Kidney epithelial cell (primary cell): ENCODE results near the gene HDAC10. TPM values are rescaled to one million over a fixed set of nuclear protein-coding genes. Genes with fewer than 3 reads are reported as not detected.

Experiments used
- DNase-seq: peaks from one replicate; pipeline ENCODE4 v3.0.0-alpha.2; 2010; ENCODE audit warnings: low read depth
- H3K27me3 ChIP-seq: 2 replicates; pipeline ENCODE4 v1.6.0; 2011; ENCODE audit warnings: low read length; ENCODE audit not compliant: control insufficient read depth, insufficient read depth
- H3K36me3 ChIP-seq: 2 replicates; pipeline ENCODE4 v1.5.1; 2011; ENCODE audit warnings: low read length; ENCODE audit not compliant: control insufficient read depth, insufficient read depth
- H3K4me3 ChIP-seq: 2 replicates; pipeline ENCODE4 v1.5.1; 2011; ENCODE audit warnings: low read depth, mild to moderate bottlenecking, control low read depth, low read length
- total RNA-seq: library from RNA; depleted of rRNA; stranded (reverse); fragments of >200 nt; gene quantifications from 2 replicates; pipeline ENCODE4 v1.2.3, GENCODE V29; 2015
- TF ChIP-seq, protein P1 (sequence below): IDR thresholded peaks from 2 replicates; pipeline ENCODE4 v1.5.1; 2011; ENCODE audit warnings: mild to moderate bottlenecking, moderate library complexity, low read length, control low read depth, inconsistent platforms; ENCODE audit not compliant: insufficient read depth, poor library complexity, severe bottlenecking

HDAC10 gene
- total RNA-seq, 1 donor from 2014 or later, result 21.1 TPM

DNA sequence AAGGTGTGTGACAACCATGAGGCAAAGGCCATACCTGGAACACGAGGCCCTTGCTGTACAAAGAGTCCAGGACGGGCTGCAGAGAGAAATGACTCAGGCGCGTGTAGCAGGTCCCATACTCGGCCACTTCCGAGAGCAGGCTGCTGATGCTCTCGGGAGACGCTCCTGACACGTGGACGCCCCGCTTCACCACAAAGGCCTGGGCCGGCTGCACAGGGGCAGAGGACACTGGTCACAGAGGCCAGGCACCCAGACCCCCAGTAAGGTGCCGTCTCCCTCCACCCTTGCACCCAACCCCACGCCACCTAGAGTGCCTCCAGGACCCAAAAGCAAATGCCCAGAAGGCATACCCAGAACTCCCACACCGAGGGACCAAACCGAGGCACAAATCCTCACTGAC is 21.7 kb downstream of the HDAC10 start:
- TF ChIP-seq, protein P1, sequence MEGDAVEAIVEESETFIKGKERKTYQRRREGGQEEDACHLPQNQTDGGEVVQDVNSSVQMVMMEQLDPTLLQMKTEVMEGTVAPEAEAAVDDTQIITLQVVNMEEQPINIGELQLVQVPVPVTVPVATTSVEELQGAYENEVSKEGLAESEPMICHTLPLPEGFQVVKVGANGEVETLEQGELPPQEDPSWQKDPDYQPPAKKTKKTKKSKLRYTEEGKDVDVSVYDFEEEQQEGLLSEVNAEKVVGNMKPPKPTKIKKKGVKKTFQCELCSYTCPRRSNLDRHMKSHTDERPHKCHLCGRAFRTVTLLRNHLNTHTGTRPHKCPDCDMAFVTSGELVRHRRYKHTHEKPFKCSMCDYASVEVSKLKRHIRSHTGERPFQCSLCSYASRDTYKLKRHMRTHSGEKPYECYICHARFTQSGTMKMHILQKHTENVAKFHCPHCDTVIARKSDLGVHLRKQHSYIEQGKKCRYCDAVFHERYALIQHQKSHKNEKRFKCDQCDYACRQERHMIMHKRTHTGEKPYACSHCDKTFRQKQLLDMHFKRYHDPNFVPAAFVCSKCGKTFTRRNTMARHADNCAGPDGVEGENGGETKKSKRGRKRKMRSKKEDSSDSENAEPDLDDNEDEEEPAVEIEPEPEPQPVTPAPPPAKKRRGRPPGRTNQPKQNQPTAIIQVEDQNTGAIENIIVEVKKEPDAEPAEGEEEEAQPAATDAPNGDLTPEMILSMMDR, result no peak
- no peak overlapping the region for H3K4me3 ChIP-seq
- H3K27me3 ChIP-seq, result no peaks in the 10 kb centered on the region
- H3K36me3 ChIP-seq, result no peaks in the 10 kb centered on the region
- no peak for DNase-seq

DNA sequence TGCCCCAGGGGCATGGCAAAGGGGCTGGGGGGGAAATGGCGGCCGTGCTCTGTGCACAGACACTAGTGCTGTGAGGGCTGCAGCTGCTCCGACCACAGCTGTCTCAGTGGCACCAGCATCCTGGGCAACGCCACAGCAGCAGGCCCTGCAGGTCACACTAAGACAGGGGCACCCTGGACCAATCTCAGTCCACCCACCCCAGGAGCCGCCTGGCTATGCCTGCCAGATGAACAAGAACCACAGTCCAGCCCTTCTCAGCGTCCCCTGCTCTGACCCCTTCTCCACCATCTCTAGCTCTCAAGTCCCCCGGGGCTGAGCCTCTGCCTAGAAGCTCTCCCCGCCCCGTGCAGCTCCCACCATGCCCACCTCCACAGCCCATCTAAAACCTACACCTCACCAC is 22.7 kb downstream of the HDAC10 start:
- no peak for DNase-seq
- TF ChIP-seq, protein P1, result no peak
- Histone ChIP-seq H3K4me3 (no peak overlapping the region), H3K36me3 (no peaks in the 10 kb centered on the region), H3K27me3 (no peaks in the 10 kb centered on the region)

DNA sequence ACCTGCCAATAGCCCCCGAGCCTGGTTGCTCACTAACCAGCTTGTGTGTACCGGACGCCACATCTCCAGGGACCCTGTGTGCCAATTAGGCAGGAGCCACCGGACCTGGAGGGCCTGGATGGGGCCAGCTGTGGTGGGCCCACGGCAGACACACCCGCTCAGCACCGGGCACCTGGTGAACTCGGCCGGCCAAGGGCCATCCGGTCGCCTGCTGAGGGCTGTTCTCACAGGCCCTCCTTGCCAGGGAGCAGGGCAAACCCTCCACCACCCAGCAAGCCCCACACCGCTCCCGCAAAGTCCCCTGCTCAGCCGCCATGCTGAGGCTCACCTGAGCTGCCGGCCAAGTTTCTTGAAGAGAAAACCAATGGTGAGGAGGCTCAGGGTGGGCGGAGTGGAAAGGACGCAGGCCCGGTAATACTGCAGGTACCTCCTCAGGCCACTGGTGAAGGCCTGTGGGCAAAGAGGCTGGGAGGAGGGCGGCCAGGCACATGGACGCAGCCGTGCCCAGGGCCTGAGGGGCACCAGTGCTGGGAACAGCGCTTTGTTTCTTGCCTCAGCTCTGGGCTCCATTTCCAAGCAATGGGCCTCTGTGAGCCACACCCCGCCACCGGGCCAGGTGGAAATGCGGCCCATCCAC is 23.4 kb downstream of the HDAC10 start:
- no peak overlapping the region for H3K4me3 ChIP-seq
- H3K27me3 ChIP-seq, result no peaks in the 10 kb centered on the region
- TF ChIP-seq, protein P1, result no peak
- DNase-seq, result no peak
- H3K36me3 ChIP-seq, result no peaks in the 10 kb centered on the region

DNA sequence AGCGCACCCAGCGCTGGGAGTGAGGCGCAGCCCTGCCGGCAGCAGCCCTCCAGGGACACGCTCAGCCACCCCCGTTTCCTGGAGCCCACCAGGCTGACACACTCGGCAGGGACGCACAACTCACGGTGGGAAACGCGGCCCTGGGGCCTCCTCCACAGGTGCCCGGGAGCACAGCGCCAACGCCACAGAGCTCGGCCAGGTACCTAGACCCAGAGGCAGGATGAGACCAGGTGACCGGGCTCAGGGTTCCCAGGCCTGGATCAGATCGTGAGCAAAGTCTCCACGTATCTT is 24.2 kb downstream of the HDAC10 start:
- TF ChIP-seq, protein P1, result no peak
- H3K27me3 ChIP-seq, result no peaks in the 10 kb centered on the region
- DNase-seq, result no peak
- H3K36me3 ChIP-seq, result no peaks in the 10 kb centered on the region
- H3K4me3 ChIP-seq, result no peak overlapping the region

DNA sequence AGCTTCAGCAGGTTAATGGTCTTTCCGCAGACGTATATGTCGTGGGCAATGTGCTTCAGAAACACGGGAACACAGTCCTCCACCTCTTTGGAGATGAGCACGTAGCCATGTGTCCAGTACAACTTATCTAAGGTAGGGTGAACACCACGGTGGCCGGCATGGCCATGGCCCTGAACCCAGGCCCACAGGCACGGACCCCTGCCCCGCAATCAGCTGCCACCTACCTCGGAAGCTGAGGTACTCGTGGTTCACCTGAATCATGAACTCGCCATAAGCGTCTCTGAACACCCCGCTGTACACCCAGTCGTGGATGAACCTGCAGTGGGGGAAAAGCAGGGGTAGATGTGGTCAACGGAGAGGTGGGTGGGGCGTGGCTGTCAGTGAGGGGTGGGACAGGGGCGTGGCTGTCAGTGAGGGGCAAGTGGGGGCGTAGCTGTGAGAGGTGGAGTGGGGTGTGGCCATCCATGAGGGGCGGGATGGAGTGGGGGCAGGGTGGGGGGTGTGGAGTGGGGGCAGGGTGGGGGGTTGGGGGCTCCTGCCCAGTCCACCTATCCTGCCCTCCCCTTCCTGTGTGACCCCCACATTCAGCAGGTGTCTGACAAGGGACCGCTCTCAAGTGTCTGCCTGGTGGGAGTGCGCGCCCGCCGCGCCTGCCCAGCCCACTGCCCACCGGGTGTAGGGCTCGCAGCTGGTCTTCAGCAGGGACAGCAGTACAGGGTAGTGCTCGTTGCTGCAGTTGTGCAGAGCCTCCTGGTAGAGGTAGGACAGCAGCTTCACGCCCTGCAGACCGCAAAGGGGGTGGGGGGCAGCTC is 24.8 kb downstream of the HDAC10 start:
- H3K27me3 ChIP-seq, result no peaks in the 10 kb centered on the region
- no peak overlapping the region for H3K4me3 ChIP-seq
- no peaks in the 10 kb centered on the region for H3K36me3 ChIP-seq
- no peak for DNase-seq
- TF ChIP-seq, protein P1, result no peak
